H1 (cell line): ENCODE results near the gene COL20A1. TPM values are rescaled to one million over a fixed set of nuclear protein-coding genes. Genes with fewer than 3 reads are reported as not detected.

Experiments used
- CTCF ChIA-PET: fragments of 300-600 bp; sonication (Branson Sonifier 250); formaldehyde crosslinking; loops from one replicate; lab custom pipeline; 2021; ENCODE audit not compliant: partially characterized antibody; lab: Charles Lee
- POLR2A ChIA-PET: fragments of 300-600 bp; sonication (Branson Sonifier 250); formaldehyde crosslinking; loops from one replicate; lab custom pipeline; 2021; ENCODE audit warnings: inconsistent platforms; ENCODE audit not compliant: partially characterized antibody; lab: Charles Lee
- DNase-seq, 2 experiments: peaks; one replicate each; pipeline versions ENCODE4 v3.0.0 to v3.0.0-alpha.2; 2010 to 2022; ENCODE audit warnings: low spot score in 2 of 2, low read depth in 1 of 2, mixed read lengths in 1 of 2
- FAIRE-seq: peaks from 2 replicates; lab custom pipeline; 2011; peaks lifted over from hg19 to GRCh38; lab: Jason Lieb, UNC
- H2AFZ ChIP-seq: 2 replicates; pipeline ENCODE4 v1.8.1; 2012; ENCODE audit warnings: low read length, inconsistent platforms
- H2AK5ac ChIP-seq: 2 replicates; pipeline ENCODE4 v1.6.1; 2013; ENCODE audit warnings: low read depth, low read length
- H2BK120ac ChIP-seq: replicated peaks from 2 replicates; pipeline ENCODE3; 2013; ENCODE audit warnings: low read depth, low read length, inconsistent platforms
- H2BK12ac ChIP-seq: 2 replicates; pipeline ENCODE4 v1.6.1; 2013; ENCODE audit warnings: low read depth, low read length
- H2BK15ac ChIP-seq: 2 replicates; pipeline ENCODE4 v1.6.1; 2013; ENCODE audit warnings: low read length
- H2BK20ac ChIP-seq: 2 replicates; pipeline ENCODE4 v1.6.1; 2013; ENCODE audit warnings: low read length
- H2BK5ac ChIP-seq: 2 replicates; pipeline ENCODE4 v1.6.1; 2013; ENCODE audit warnings: low read depth, low read length
- H3K14ac ChIP-seq: 2 replicates; pipeline ENCODE4 v1.6.1; 2013; ENCODE audit warnings: inconsistent platforms; ENCODE audit not compliant: insufficient read length
- H3K18ac ChIP-seq: 2 replicates; pipeline ENCODE4 v1.6.1; 2013; ENCODE audit warnings: low read length; ENCODE audit errors: extremely low read depth
- H3K23ac ChIP-seq: 2 replicates; pipeline ENCODE4 v1.6.1; 2013; ENCODE audit warnings: inconsistent platforms; ENCODE audit not compliant: insufficient read length
- H3K23me2 ChIP-seq: 2 replicates; pipeline ENCODE4 v1.6.1; 2013; ENCODE audit warnings: low read depth, low read length
- H3K27ac ChIP-seq: 2 replicates; pipeline ENCODE4 v1.6.1; 2011; ENCODE audit warnings: low read depth, low read length, inconsistent platforms
- H3K27me3 ChIP-seq, 4 experiments: replicated peaks in 1 of 4; 1 replicate in 1 of 4; 2 replicates in 3 of 4; pipeline versions ENCODE4 v1.6.1 to v1.8.1; 2011 to 2013; ENCODE audit warnings: low read length in 3 of 4, mild to moderate bottlenecking in 3 of 4, inconsistent platforms in 2 of 4, mixed read lengths in 2 of 4, moderate library complexity in 1 of 4; ENCODE audit not compliant: control insufficient read depth in 3 of 4, insufficient read depth in 3 of 4; ENCODE audit errors: extremely low read depth in 1 of 4
- H3K36me3 ChIP-seq, 4 experiments: 2 replicates each; pipeline versions ENCODE4 v1.6.1 to v1.8.1; 2011 to 2013; ENCODE audit warnings: mild to moderate bottlenecking in 4 of 4, low read length in 3 of 4, moderate library complexity in 2 of 4, control low read depth in 1 of 4, inconsistent platforms in 1 of 4; ENCODE audit not compliant: insufficient read depth in 4 of 4, control insufficient read depth in 2 of 4
- H3K4ac ChIP-seq: replicated peaks from 2 replicates; pipeline ENCODE3; 2013; ENCODE audit warnings: low read length, low read depth, mixed read lengths, inconsistent platforms; ENCODE audit not compliant: insufficient read length
- H3K4me1 ChIP-seq, 4 experiments: replicated peaks in 1 of 4; 1 replicate in 1 of 4; 2 replicates in 3 of 4; pipeline versions ENCODE4 v1.6.1 to v1.8.1; 2011 to 2013; ENCODE audit warnings: low read length in 3 of 4, inconsistent platforms in 2 of 4, mixed read lengths in 1 of 4; ENCODE audit not compliant: insufficient read depth in 4 of 4, control insufficient read depth in 3 of 4
- H3K4me2 ChIP-seq, 2 experiments: 2 replicates each; pipeline versions ENCODE4 v1.6.1 to v1.8.1; 2011 to 2013; ENCODE audit warnings: low read depth in 2 of 2, low read length in 2 of 2, control low read depth in 1 of 2, inconsistent platforms in 1 of 2, mild to moderate bottlenecking in 1 of 2; ENCODE audit not compliant: insufficient read depth in 1 of 2
- H3K4me3 ChIP-seq, 4 experiments: fragments of 200-600, 300-600 bp in 1 of 4; sonication (generic), shearing (Covaris generic), sonication (Bioruptor Twin) in 1 of 4; 2 replicates each; pipeline versions ENCODE4 v1.5.1 to v1.8.1; 2011 to 2016; ENCODE audit warnings: low read length in 4 of 4, low read depth in 3 of 4, control low read depth in 2 of 4, inconsistent platforms in 2 of 4, mild to moderate bottlenecking in 2 of 4, mixed read lengths in 1 of 4, moderate library complexity in 1 of 4; ENCODE audit not compliant: insufficient read depth in 2 of 4; ENCODE audit errors: extremely low read depth in 1 of 4
- H3K56ac ChIP-seq: replicated peaks from 2 replicates; pipeline ENCODE3; 2013; ENCODE audit warnings: low read depth, mild to moderate bottlenecking, mixed read lengths, low read length, inconsistent platforms; ENCODE audit not compliant: insufficient read length
- H3K79me1 ChIP-seq: 2 replicates; pipeline ENCODE4 v1.6.1; 2013; ENCODE audit warnings: low read depth, low read length, control low read depth
- H3K79me2 ChIP-seq, 2 experiments: 2 replicates each; pipeline versions ENCODE4 v1.6.1 to v1.8.1; 2012 to 2013; ENCODE audit warnings: low read length in 2 of 2, mild to moderate bottlenecking in 2 of 2, inconsistent platforms in 1 of 2; ENCODE audit not compliant: insufficient read depth in 2 of 2, control insufficient read depth in 1 of 2
- H3K9ac ChIP-seq, 4 experiments: replicated peaks in 1 of 4; 1 replicate in 1 of 4; 2 replicates in 3 of 4; pipeline versions ENCODE4 v1.6.1 to v1.8.1; 2011 to 2013; ENCODE audit warnings: low read depth in 3 of 4, low read length in 3 of 4, control low read depth in 2 of 4, mild to moderate bottlenecking in 2 of 4, moderate library complexity in 2 of 4, inconsistent platforms in 1 of 4; ENCODE audit errors: extremely low read depth in 1 of 4
- H3K9me3 ChIP-seq, 2 experiments: 2 replicates each; pipeline versions ENCODE4 v1.6.1 to v1.8.1; 2012 to 2013; ENCODE audit warnings: mild to moderate bottlenecking in 2 of 2, moderate library complexity in 2 of 2, control low read depth in 1 of 2, inconsistent platforms in 1 of 2, low read depth in 1 of 2, low read length in 1 of 2, mixed read lengths in 1 of 2; ENCODE audit not compliant: insufficient read depth in 2 of 2
- H4K20me1 ChIP-seq, 2 experiments: replicated peaks in 1 of 2; 2 replicates each; pipeline versions ENCODE3 to v1.8.1; 2011 to 2013; ENCODE audit warnings: inconsistent platforms in 2 of 2, low read length in 2 of 2, mild to moderate bottlenecking in 1 of 2; ENCODE audit not compliant: insufficient read depth in 2 of 2, control insufficient read depth in 1 of 2
- H4K5ac ChIP-seq: 2 replicates; pipeline ENCODE4 v1.6.1; 2013; ENCODE audit warnings: low read length, low read depth, mixed read lengths, inconsistent platforms; ENCODE audit not compliant: insufficient read length
- H4K8ac ChIP-seq: 2 replicates; pipeline ENCODE4 v1.8.0; 2013; ENCODE audit warnings: mild to moderate bottlenecking, moderate library complexity, low read length, inconsistent platforms; ENCODE audit not compliant: insufficient read depth; ENCODE audit errors: extremely low read depth
- H4K91ac ChIP-seq: replicated peaks from 2 replicates; pipeline ENCODE3; 2013; ENCODE audit warnings: low read length, mixed read lengths, inconsistent platforms; ENCODE audit not compliant: insufficient read length
- ASH2L ChIP-seq: fragments of 200-600, 300-600 bp; sonication (generic); IDR thresholded peaks from one replicate; pipeline ENCODE4 v1.7.1; 2017; ENCODE audit warnings: low read length
- CBX5 ChIP-seq: fragments of 300-800, 300-1000 bp; sonication (generic); IDR thresholded peaks from 2 replicates; pipeline ENCODE4 v1.7.1; 2016; ENCODE audit warnings: antibody characterized with exemption, low read length, low read depth
- CBX8 ChIP-seq: fragments of 300-800, 300-1000 bp; sonication (generic); IDR thresholded peaks from 2 replicates; pipeline ENCODE4 v1.7.1; 2016; ENCODE audit warnings: low read depth, low read length, borderline replicate concordance
- CREB1 ChIP-seq: IDR thresholded peaks from 2 replicates; pipeline ENCODE4 v1.6.1; 2012; ENCODE audit warnings: inconsistent platforms
- EGR1 ChIP-seq: IDR thresholded peaks from 2 replicates; pipeline ENCODE4 v1.6.1; 2011; ENCODE audit warnings: low read depth, low read length, borderline replicate concordance
- MAFK ChIP-seq: IDR thresholded peaks from 2 replicates; pipeline ENCODE4 v1.6.1; 2012; ENCODE audit warnings: low read depth, mild to moderate bottlenecking, improper control_type of control experiment, low read length
- NRF1 ChIP-seq: IDR thresholded peaks from 2 replicates; pipeline ENCODE4 v1.6.1; 2011; ENCODE audit warnings: mild to moderate bottlenecking, low read depth, low read length, improper control_type of control experiment
- POLR2AphosphoS5 ChIP-seq: IDR thresholded peaks from 2 replicates; pipeline ENCODE4 v1.6.1; 2011; ENCODE audit warnings: low read depth, low read length
- POU5F1 ChIP-seq: IDR thresholded peaks from 2 replicates; pipeline ENCODE4 v1.6.1; 2011; ENCODE audit warnings: low read depth, mild to moderate bottlenecking, low read length, moderate library complexity
- SAP30 ChIP-seq: fragments of 300-600 bp; sonication (generic); IDR thresholded peaks from 2 replicates; pipeline ENCODE4 v1.7.1; 2012; ENCODE audit warnings: low read length, moderate library complexity, mild to moderate bottlenecking, inconsistent platforms; ENCODE audit not compliant: insufficient read depth, insufficient replicate concordance
- SIN3A ChIP-seq, 2 experiments: IDR thresholded peaks in 1 of 2; conservative IDR thresholded peaks in 1 of 2; 2 replicates each; pipeline ENCODE4 v1.6.1; 2011 to 2012; ENCODE audit warnings: low read length in 2 of 2, improper control_type of control experiment in 1 of 2, low read depth in 1 of 2, mild to moderate bottlenecking in 1 of 2
- SUZ12 ChIP-seq: fragments of 200-600 bp; sonication (generic); IDR thresholded peaks from 2 replicates; pipeline ENCODE4 v1.6.1; 2012; ENCODE audit warnings: mild to moderate bottlenecking, inconsistent platforms, low read length, moderate library complexity, mixed read lengths
- WGBS, 2 experiments: shearing (Covaris generic) in 1 of 2; methylation state at CpG; one replicate each; pipeline versions ENCODE4 v1.1.6 to v1.1.7; 2013 to 2015; ENCODE audit warnings: low lambda C conversion rate in 2 of 2, mixed read lengths in 2 of 2, inconsistent platforms in 1 of 2, low coverage in 1 of 2, missing lambda C conversion rate in 1 of 2; ENCODE audit not compliant: insufficient replicate concordance in 2 of 2, insufficient coverage in 1 of 2, insufficient read length in 1 of 2; ENCODE audit errors: extremely low coverage in 1 of 2, missing lambda C conversion rate in 1 of 2; 5-methylcytosine and 5-hydroxymethylcytosine counted together
- polyA plus RNA-seq, 7 experiments: library from polyadenylated mRNA; depleted of rRNA in 3 of 7; stranded (reverse) in 5 of 7; unstranded in 2 of 7; fragments of >200 nt in 5 of 7; fragments of 200-250 nt in 2 of 7; gene quantifications; 1 replicate in 5 of 7; 2 replicates in 1 of 7; 4 replicates in 1 of 7; pipeline versions ENCODE4 v1.2.1 to v1.2.3, GENCODE V29; 2011 to 2013; ENCODE audit warnings: missing spikeins in 2 of 7, mixed read lengths in 2 of 7
- total RNA-seq: library from RNA; stranded (reverse); fragmentation: NEBNext Ultra II Directional; extraction: Animal tissue kit (Norgen Biotek cat#: 25700); gene quantifications from 2 replicates; pipeline ENCODE4 v1.2.1, GENCODE V29; 2021
- TF ChIP-seq, protein P1 (sequence below): IDR thresholded peaks from 2 replicates; pipeline ENCODE4 v1.6.1; 2012; ENCODE audit warnings: inconsistent platforms

Gene COL20A1
- total and polyA plus RNA-seq, 2 of the 8 experiments (the other 6 are each of a cell fraction or from before 2014, with no cell fraction given): 0.19 to 0.21 TPM

GRCh38 chr20:63294536-63294900 is 1.5 kb downstream of the COL20A1 start:
- no peak overlapping the region for H3K4me2 ChIP-seq
- no peak for TF ChIP-seq POU5F1
- no peak for TF ChIP-seq ASH2L
- no peak for TF ChIP-seq MAFK
- TF ChIP-seq CBX5: no peak
- TF ChIP-seq EGR1: no peak
- TF ChIP-seq CREB1: no peak
- TF ChIP-seq SAP30: no peak
- TF ChIP-seq NRF1: no peak
- no peak for TF ChIP-seq SUZ12
- TF ChIP-seq, protein P1, sequence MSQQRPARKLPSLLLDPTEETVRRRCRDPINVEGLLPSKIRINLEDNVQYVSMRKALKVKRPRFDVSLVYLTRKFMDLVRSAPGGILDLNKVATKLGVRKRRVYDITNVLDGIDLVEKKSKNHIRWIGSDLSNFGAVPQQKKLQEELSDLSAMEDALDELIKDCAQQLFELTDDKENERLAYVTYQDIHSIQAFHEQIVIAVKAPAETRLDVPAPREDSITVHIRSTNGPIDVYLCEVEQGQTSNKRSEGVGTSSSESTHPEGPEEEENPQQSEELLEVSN: no peak
- no peak for TF ChIP-seq SIN3A (conservative IDR thresholded peaks at IDR 0.05 in 1 of 2, IDR thresholded peaks at IDR 0.05 in 1 of 2; ENCODE audit: low read depth in 1 of 2, low read length in 2 of 2)
- TF ChIP-seq POLR2AphosphoS5: no peak
- TF ChIP-seq CBX8: no peak

More at GRCh38 chr20:63294536-63294900, 1.5 kb downstream of the COL20A1 start:
- no peaks in the 10 kb centered on the region; the same call in 1 of the 2 replicates for H3K79me1 ChIP-seq
- no peak for DNase-seq
- H3K9me3 ChIP-seq: no peaks in the 10 kb centered on the region
- peak overlapping the region; percentile 43 for H2BK120ac ChIP-seq
- peaks cover 0 to 3% of the 10 kb centered on the region in 2 experiments for H4K20me1 ChIP-seq
- H3K14ac ChIP-seq: no peak overlapping the region
- H3K9ac ChIP-seq: no peak overlapping the region
- H4K91ac ChIP-seq: peak overlapping the region; percentile 54
- FAIRE-seq: no peak
- H2AK5ac ChIP-seq: peak overlapping the region; percentile 93; the same call in 1 of the 2 replicates
- H3K4me1 ChIP-seq: peaks cover 0 to 33% (median 26%) of the 10 kb centered on the region in 4 experiments; a peak in 6 of 7 replicates
- peak overlapping the region; percentile 95; the same call in 1 of the 2 replicates for H2BK12ac ChIP-seq
- no peaks in the 10 kb centered on the region for H3K36me3 ChIP-seq
- 82% methylated on average over 12 of the region's 12 CpGs; no CpG with 5 or more reads in 1 of the 2 experiments for WGBS, 2 experiments
- peak overlapping the region; percentile 57 for H4K8ac ChIP-seq
- peak overlapping the region; percentile 78; the same call in 1 of the 2 replicates for H2BK5ac ChIP-seq
- H2BK15ac ChIP-seq: no peak overlapping the region
- H3K23ac ChIP-seq: no peak overlapping the region
- peaks cover 3% of the 10 kb centered on the region; the same call in 1 of the 2 replicates for H3K23me2 ChIP-seq
- no peak overlapping the region for H2AFZ ChIP-seq
- H3K27ac ChIP-seq: no peak overlapping the region
- H3K27me3 ChIP-seq: peaks cover 0 to 9% (median 4%) of the 10 kb centered on the region in 4 experiments; a peak in 3 of 7 replicates
- H3K4ac ChIP-seq: peak overlapping the region; percentile 91
- H4K5ac ChIP-seq: peak overlapping the region; percentile 30
- ChIA-PET POLR2A (interaction anchor here (0.6 to 2.4 kb wide), 12 partner anchors 14 to 86 kb away, joined by 3 to 10 read pairs (median 3); partner anchors contain the start of gene ARFGAP1), CTCF (interaction anchor here (0.6 to 9.9 kb wide), 11 partner anchors 14 to 505 kb away, joined by 3 to 81 read pairs (median 8); partner anchors contain the start of gene BIRC7)
- H3K56ac ChIP-seq: no peak overlapping the region
- no peak overlapping the region for H3K18ac ChIP-seq
- no peaks in the 10 kb centered on the region for H3K79me2 ChIP-seq
- no peak overlapping the region for H3K4me3 ChIP-seq
- 0 out of 2 replicates have a peak overlapping the region, but pooled peaks have one; percentile 48 for H2BK20ac ChIP-seq
